HS-27A (cell line): ENCODE measurements around the gene RARB.

Experiments used
- DNase-seq: peaks from one replicate; pipeline ENCODE4 v3.0.0-alpha.2; 2012; ENCODE audit warnings: low read depth, missing footprints

RARB gene

DNA sequence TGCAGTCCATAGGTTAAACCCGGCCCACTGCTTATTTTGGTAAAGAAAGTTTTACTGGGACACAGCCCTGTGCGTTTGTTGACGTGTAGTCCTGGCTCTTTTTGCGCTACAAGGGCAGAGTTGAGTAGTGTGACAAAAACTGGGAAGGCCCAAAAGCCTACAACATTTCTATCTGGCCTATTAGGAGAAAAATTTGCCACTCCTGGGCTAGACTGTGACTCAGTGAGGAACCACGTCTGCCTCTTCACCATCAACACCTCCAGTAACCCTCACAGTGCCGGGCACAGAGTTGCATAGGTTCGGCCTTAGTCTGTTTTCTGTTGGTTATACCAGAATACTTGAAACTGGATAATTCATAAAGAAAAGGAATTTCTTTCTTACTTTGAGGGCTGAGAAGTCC lies 126.3 kb downstream of the RARB start:
- DNase-seq = no peak

DNA sequence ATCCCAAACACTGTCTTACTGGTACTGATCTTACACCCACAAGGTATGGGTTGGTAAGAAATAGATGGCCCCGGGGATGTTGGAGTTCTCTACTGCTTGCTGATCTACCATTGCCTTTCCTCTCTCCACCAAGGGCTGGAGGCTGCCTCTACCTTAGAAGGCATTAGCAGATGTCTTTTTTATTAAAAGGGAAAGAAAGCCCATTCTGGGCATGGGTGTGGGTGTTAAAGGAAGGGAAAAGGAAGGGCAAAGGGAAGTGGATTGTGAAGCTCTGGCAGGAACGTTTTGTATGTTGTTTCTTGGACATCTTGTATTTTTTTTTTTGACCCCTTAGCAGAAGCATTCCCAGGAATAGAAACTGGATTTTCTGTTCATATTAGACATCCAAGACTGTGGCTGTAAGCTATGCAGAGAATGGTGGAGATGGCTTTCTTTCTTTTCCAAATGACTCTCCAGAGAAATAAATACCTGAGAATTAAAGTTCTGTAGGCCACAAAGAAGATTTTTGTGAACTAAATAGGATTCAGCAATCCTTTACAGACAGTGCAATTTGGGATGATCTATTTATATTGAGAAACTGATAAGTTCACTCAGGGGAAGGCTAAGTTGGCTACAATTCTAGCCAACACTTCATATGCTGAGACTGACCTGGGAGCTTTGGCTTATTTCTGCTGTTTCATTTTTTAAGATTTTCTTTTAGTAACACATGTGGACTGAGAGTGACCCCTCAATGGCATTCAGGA lies 127.8 kb downstream of the RARB start:
- DNase-seq = no peak

GRCh38 chr3:25556447-25556846 lies 128.4 kb downstream of the RARB start:
- DNase-seq = no peak

DNA sequence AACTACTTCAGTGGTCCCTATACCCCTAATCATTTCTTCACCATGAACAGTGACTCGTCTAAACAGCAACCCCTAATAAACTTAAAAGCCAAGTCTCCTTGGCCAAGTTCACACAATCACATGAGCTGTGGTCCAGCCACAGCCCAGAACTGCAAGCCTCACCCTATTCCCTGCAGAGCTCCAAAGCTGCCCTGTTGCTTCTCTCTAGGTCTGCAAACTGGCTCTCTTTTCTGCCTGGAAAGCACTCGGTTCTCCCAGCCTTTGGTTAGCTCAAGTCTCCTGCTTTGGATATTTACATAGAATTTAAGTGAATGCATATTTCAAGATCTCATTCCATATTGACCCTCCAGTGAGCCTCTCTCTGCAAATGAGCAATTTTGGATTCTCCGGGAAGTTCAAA lies 129.6 kb downstream of the RARB start:
- DNase-seq = no peak

GRCh38 chr3:25558121-25558520 lies 130.1 kb downstream of the RARB start:
- DNase-seq = no peak

DNA sequence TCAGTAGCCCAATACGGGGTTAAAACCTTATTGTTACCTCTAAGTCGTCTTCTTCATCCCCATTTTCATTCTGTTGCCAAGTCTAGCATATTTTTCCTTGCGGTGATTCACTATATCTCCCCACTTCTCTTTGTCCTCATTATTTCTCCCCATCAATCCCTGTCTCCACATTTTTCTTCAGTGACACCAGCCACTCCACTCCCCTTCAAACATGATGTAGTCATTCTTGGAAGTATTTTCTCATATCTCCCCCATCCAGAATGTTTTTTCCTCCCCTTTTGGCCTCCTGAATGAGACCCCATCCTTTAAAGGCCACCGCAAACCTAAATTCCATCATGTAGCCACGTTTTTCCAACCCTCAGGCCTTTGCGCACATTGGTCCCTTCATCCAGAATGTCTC lies 130.7 kb downstream of the RARB start:
- DNase-seq = no peak

GRCh38 chr3:25563601-25564000 lies 135.5 kb downstream of the RARB start:
- no peak for DNase-seq

- DNase-seq = no peak
Observed at GRCh38 chr3:25564075-25564474, 136.0 kb downstream of the RARB start.

DNA sequence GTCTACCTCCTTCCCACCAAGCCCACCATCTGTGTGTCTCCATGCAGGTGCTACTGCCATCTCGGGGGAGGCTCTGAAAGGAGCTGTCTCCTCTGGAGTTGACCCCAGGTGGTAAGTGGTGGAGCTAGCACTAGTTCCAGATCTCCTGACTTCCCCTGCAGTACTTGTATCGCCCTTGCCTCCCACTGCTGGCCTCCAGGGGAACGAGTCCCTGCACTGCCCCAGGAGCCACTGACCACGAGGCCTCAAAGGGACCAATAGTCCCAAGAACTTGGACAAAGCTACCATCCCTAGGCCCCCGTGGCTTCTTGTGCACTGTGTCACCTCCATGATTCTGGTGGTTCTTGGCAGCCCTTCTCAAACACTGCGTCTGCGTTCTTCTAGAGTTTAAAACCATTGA lies 137.7 kb downstream of the RARB start:
- no peak for DNase-seq

GRCh38 chr3:25566358-25566920 lies 138.4 kb downstream of the RARB start:
- no peak for DNase-seq

GRCh38 chr3:25567388-25567787 lies 139.3 kb downstream of the RARB start:
- no peak for DNase-seq

DNA sequence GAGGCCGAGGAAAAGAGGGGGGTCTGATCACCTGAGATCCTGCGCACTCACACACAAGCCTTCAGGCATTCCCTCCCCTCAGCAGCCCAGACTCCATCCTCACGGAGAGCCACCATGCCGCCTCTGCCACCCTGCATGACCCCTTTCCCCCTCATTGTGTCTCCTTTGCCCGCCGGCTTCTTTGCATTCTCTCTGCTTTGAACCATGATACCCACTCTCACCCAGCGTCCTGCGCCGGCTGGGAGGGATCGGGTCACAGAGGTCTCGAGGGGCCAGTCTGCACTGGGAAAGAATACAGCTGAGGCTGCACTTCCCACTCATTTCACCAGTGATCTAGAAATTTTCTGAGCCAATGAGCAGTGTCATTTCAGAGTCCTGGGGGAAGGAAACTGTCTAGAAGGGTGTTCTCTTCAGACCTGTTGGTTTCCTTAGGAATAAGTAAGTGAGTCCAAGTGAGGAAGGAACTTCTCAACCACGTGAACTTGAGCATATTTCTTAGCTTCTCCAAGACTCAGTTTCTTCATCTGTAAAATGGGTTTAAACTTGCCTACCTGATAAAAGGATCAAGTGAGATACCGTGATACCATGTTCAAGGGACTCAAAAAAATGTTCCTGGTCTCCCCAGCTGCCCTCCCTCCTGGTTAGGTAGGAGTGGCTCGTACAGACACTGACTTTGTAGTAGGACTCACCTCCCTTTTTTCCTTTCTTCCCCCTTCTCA lies 139.9 kb downstream of the RARB start:
- no peak for DNase-seq

- no peak for DNase-seq
Observed at GRCh38 chr3:25568525-25569078, 140.5 kb downstream of the RARB start.

GRCh38 chr3:25571285-25571684 lies 143.2 kb downstream of the RARB start:
- DNase-seq = no peak

DNA sequence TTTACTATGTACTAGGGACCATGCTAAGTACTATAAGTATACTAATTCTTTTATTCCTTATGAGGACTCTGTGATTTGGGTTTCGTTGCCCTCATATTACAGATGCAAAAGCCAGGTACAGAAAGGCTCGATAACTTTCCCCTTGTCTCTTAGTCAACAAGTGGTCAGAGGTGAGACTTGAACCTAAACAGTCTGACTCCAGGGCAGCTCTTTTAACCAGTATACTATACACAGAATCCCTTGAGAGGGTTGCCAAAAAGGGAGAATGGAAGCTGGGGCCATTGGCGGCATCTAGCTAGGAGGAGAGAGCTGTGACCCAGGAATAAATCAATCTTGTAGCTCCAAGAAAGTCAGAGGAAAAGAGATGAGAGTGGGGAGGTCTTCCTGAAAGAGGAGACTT lies 144.3 kb downstream of the RARB start:
- DNase-seq = no peak

DNA sequence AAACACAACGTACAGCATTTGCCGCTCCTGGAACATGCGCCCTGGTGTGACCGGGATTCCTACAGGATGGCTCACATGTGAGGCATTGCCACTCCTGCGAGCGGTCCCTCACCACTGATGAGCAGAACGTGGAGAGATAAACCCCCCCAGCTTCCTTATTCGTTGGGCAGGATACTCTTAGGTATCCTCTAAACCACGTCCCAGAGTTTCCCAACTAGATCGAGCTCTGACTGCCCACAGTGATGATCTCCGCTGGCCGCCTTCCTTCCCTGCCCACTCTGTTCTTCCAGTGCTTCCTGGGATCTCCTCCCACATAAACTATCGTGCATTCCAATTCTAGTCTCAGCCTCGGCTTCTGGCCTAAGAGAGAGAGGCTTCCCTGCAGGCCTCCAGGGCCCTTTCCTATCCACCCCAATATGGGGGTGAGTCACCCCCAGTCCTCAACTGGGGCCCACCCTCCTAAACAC lies 144.9 kb downstream of the RARB start:
- no peak for DNase-seq

- peak; percentile 71 for DNase-seq
Observed at GRCh38 chr3:25573386-25574171, 145.5 kb downstream of the RARB start.

- DNase-seq = no peak
Observed at GRCh38 chr3:25574172-25574765, 146.2 kb downstream of the RARB start.

DNA sequence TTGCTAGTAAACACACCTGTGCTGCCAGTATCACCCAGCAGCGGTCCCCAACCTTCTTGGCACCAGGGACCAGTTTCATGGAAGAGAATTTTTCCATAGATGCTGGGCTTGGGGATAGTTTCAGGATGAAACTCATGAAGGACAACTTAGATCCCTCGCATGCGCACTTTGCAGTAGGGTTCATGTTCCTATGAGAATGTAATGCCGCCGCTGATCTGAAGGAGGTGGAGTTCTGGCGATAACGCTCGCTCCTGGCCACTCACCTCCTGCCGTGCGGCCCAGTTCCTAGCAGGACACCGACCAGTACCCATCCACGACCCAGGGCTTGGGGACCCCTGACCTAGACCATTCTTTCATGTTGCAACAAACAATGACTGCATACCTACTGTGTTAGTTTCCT lies 146.9 kb downstream of the RARB start:
- no peak for DNase-seq

- DNase-seq = no peak
Observed at GRCh38 chr3:25576146-25576545, 148.1 kb downstream of the RARB start.

DNA sequence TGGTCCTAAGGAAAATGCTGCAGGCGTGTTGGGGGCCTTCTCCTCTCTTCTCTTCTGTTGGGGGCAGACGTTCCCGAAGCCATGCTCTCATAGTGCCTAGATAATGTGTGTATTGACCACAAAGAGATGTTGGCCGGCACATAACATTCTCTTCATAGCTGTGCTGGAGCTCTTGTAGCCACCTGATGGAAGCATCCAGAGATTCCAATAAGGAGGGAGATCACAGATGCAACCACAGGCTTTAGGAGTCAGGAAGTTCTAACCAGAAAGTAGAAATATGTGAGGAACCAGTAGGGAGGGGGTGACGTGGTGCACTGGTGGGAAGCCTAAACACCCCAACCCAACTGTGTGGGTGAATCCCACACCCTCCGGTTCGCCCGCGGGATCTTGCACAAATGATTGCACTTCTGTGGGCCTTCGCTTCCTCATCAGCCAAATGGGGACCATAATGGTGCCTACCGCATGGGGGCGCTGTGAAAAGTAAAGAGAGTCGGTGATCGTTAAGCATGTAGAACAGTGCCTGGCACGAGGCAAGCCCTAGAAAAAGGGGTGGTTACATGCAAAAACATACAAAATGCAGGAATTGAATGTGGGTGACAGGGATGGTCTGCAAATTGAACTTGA lies 148.9 kb downstream of the RARB start:
- DNase-seq = no peak
